ENCODE results near the gene PGAM5.

PGAM5 gene

DNA sequence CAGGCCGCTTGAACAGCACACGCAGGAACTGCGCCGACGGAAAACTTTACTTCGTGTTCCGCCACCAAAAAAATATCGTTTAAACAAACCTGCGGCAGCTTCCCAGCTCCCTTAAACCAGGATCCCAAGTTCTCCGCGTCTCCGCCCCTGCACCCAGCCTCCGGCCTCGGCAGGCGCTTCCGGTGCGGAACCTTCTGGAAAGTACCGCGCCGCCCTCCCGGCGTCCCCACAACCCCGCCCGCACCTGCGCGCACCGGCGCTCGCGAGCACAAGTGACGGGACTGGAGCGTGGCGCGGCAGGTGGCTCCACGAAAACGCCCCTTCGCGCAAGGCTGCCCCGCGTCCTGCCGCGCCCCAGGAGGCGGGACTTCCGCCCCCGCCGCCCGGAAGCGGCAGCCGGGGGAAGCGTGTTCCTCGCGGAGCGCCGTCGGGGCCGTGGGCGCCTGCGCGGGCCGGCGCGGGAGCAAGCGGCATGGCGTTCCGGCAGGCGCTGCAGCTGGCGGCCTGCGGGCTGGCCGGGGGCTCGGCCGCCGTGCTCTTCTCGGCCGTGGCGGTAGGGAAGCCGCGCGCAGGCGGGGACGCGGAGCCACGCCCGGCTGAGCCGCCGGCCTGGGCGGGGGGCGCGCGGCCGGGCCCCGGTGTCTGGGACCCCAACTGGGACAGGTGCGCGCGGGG lies at the start of gene PGAM5:
TSS of gene PGAM5 (plus strand) at position 438 of the 675 bp plus-strand sequence. CDS start at position 473, 35 bp downstream.
- in situ Hi-C loops (cut with MboI; ENCODE audit: low sequenced_read_pairs), result no loop called here

DNA sequence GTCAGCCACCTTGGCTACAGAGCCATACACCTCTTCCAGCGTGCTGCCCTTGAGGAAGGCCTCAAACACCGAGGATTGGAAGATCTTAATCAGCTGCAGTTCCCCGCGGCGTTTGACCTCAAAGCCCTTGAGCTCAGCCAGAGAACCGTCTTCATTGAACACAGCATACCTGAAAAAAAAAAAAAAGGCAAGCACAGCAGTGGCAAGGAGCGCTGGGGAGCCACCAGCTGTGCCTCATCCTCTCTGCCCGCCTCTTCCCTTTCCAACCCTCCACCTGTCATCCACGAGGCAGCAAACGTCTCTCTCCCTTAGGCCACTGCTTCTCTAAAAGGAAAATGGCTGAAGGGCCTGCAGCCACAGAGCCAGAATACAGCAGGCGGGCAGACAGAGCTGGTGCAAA lies 49.6 kb upstream of the PGAM5 start:
- in situ Hi-C loops (cut with MboI; ENCODE audit: low sequenced_read_pairs), result no loop called here

DNA sequence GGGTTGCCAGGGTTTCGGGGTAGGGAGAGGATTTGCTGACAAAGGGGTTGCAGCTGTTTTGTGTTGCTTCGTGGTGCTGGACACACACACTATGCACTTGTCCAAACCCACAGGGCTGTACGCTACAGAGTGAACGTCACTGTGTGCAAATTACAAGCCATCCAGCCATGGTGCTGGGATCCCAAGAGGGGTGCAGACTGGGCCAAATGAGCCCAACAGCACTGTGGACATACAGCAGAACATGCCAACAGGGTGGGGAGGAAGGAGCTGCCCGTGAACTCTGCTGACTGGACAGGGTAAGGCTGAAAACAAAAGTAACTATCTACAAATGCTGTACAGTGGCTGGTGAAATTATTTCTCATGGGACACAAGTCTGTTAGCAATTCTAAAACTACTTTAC lies 48.7 kb upstream of the PGAM5 start:
- in situ Hi-C loops (cut with MboI; ENCODE audit: low sequenced_read_pairs), result no loop called here

DNA sequence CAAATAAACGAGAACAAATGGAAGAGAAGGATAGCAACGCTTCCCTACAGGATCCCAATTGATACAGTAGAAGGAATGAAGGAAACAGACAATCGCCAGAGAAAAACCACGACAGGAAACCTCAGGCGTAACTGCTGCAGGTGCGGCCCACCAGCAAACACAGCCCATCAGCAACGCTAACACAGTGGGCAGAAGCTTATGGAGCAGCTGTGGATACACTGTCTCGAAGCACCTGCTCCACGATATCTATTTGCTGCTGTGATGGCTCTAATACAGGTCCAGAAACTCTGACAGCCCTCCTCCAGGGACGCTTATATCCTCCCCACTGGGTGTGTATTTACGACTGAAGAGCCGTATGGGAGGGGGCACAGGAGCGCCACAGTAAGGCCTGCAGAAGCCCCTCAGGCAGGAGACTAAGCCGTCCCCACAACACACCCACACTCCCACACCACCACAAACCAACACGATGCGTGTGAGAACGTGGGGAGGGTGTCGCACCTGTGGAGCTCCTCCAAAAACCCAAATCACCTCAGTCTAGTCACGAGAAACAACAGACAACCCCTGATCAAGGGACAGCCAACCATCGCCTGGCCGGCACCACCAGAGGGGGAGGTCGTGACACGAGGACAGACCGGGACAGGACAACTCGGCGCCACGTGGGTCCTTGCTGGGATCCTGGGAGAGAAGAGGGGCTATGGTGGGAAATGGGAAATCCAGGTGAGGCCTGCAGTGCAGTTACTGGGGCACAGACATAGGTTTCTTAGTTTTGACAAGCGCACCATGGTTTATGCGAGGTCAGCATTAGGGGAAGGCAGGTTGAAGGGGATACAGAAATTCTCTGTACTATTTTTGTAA lies 47.5 kb upstream of the PGAM5 start:
- in situ Hi-C loops (cut with MboI; ENCODE audit: low sequenced_read_pairs), result no loop called here

DNA sequence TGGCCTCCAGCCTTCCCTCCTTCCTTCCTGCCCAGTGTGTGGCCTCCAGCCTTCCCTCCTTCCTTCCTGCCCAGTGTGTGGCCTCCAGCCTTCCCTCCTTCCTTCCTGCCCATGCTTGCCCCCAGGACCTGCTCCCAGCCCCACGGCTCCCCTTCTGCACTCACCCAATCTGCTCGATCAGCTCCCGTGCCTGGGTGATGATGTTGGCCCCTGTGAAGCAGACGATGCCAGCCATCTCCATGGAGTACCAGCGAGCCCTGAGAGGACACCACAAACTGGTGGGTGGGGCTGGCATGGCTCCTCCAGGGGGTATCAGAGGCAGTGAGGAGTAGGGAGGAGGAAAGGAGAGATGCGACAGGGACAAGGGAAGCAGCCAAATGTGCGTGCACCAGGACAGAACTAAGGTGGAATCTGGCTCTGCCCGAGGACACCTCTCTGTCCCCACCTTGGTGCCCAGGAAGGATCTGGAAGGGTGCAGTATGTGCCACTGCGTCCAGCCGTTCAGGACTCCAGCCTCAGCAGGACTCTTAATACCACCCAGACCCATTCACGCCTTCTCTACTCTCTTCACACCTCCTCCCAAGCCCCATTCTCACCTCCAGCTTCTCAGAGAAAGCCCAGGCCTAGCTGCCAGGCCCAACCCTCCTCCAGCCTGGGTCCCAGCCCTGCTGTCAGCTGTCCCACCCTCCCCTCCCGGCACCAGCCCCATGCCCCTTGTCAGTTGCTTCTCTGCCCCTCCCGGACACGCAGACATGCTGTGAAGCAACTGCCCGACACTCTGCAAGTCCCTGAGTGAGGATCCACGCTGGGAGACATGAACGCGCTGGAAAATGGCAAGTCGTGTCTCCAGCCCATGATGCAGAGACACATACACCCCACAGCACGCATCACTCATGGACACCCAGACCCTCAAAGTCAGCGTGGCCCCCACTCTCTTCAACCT lies 46.2 kb upstream of the PGAM5 start:
- in situ Hi-C loops (cut with MboI; ENCODE audit: low sequenced_read_pairs), result no loop called here

DNA sequence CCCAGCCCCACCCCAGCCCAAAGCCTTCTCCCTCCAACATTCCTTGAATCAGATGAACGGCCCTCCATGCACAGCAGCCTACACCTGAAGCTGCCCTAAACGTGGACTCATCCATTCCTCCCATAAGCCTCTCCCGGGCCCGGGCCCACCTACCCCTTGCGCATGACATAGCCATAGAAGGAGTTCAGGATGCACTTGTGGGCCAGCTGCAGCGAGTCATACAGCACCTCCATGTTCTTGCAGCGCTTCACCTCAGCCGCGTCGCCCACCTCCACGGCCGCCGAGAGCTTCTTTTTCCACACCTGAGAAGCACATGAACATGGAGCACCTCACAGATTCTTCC lies 45.5 kb upstream of the PGAM5 start:
- in situ Hi-C loops (cut with MboI; ENCODE audit: low sequenced_read_pairs), result no loop called here

DNA sequence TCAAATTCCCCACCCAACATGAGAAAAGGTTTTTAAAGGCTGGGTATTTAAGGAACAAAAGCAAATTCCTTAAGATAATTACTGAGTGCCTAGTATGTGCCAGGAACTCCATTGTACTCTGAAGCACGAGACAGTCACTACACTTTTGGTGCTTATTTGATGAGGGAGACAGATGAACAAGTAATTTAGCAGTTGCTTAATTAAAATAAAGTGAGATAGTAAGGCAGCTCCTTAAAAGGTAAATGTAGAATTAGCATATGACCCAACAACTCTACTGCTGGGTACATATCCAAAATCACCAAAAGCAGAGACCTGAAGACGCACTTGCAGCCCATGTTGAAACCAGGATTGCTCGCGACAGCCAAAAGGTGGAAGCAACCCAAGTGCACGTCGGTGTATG lies 44.8 kb upstream of the PGAM5 start:
- in situ Hi-C loops (cut with MboI; ENCODE audit: low sequenced_read_pairs), result no loop called here

DNA sequence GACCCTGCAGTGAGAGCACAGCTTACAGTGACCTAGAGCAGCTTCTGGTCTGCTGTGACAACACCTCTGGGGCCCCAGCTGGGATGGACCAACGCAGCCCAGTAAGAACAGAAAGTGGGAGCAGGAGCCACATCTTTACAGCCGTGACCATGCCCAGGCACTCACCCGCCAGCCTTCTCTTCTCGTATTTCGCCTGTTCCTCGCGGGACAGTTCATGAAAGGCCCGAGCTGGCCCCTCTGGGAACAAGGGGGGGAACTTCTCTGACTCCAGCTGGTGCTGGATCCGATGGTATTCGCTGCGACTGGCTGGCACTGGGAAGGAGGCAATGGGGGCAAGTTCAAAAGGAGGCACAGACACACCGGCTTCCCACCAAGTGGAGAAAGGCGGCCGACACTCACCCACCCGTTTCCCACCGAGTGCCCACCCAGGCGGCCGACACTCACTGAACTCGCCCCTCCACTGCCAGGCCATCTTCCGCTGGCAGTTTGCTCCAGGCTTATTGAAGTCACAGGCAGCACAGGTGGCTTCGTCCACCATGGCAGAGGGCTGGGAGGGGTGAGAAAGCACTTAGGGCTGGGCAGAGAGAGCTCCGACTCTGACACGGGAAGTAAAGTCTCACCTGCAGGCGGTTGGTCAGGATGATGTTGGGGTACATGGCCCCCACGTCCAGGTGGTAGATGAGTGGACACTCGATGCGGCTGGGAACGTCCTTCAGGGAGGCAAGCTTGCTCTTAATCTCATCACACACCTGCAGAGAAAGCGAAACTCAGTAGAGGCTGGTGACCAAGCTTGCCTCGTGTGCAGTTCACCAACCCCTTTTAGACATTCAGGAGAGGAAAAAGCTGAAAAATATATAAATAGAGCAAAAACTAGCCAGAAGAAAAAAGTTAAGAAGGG lies 42.2 kb upstream of the PGAM5 start:
- in situ Hi-C loops (cut with MboI; ENCODE audit: low sequenced_read_pairs), result no loop called here

DNA sequence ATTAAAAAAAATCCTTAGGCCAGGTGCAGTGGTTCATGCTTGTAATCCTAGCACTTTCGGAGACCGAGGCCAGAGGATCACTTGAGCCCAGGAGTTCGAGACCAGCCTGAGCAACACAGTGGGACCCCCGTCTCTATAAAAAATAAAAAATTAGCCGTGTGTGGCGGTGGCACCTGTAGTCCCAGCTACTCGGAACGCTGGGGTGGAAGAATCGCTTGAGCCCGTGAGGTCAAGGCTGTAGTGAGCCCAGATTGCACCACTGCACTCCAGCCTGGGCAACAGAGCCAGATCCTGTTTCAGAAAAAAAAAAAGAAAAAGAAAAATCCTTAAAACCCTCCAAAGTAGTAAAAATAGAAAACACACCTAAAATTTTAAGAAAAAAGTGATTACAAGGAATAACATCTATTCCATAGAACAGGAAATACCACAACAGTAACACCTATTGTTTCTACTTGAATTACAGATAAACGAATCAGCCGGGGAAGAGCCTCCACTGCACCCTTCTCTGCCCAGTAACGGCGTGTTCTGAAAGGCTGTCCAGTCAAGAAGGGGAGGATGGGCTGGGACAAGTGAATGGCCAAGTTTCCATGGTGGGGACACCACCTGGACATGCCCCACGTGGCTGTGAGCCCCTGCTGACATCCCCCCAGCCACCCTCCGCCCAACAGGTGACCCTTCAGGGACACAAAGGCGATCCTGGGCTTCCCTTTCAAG lies 41.3 kb upstream of the PGAM5 start:
- in situ Hi-C loops (cut with MboI; ENCODE audit: low sequenced_read_pairs), result no loop called here

DNA sequence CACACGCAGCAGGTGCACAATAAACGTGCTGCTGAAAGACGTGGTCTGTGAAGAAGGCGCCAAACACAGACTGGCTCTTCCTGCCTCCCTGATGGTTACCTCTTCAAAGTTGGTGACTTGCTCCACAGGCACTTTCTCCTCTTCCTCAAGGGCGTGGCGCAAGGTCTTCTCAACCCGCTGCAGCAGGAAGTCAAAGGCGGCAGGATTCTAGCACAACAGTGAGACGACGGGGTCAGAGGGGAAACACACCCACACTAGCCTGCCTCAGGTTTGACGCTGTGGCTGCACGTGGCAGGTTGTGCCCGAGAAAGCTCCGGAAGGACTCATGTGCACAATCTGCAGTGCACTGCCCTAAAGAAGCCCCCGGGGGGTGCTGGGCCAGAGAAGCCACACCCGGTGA lies 38.5 kb upstream of the PGAM5 start:
- in situ Hi-C loops (cut with MboI; ENCODE audit: low sequenced_read_pairs), result no loop called here

DNA sequence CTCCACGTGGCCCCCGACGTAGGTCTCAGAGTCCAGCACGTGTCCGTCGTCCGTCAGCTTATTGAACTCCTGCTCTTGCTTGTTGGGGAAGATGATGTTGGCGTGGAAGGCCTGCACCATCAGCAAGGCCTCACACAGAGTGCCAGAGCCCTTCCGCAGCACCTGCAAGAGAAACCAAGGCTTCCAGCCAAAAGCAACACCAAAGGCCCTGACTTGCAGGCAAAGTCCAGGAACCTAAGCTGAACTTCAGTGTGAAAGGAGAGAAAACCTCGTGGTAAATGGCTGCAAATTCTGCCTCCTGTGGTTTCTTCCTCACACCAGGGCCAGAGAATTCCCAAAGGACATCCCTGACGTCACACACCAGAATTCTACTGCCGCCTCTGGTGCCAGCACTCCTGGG lies 38.0 kb upstream of the PGAM5 start:
- in situ Hi-C loops (cut with MboI; ENCODE audit: low sequenced_read_pairs), result no loop called here

DNA sequence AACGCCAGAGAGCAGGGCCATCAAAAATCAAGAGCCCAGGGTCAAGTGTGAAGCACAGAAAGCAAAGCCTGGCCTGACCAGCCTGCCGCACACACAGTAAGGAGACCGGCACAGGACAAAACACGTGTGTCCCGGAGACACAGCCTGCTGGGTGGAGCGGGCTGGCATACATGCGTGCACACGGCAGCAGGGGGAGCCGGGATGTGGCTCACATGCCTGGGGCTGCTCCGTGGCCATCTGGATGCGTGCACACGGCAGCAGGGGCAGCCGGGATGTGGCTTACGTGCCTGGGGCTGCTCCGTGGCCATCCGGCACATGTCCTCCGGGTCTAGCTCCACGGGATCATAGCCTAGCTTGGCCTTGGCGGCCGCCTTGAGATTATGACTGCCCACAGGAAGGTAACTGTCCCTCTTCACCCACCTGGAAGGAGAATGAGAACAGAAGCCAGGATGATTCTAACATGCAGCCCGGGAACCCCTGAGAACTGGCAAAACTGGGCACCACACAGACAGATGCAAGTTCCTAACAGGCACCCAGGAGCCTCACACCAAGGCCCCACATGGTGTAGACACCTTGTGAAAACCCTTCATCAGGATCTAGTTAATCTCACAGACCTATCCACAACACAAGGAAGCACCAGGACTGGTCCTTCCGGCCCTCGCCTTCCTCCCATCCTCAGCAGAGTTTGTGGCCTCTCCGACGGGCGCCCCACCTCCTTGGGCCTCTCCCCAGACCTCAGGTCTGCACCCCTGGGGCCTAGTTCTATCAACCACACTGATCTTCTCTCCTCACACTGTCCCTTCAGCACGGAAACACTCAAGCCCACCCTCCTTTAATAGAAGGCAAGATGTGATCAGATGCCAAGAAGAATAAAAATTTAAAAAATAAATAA lies 37.1 kb upstream of the PGAM5 start:
- in situ Hi-C loops (cut with MboI; ENCODE audit: low sequenced_read_pairs), result no loop called here

DNA sequence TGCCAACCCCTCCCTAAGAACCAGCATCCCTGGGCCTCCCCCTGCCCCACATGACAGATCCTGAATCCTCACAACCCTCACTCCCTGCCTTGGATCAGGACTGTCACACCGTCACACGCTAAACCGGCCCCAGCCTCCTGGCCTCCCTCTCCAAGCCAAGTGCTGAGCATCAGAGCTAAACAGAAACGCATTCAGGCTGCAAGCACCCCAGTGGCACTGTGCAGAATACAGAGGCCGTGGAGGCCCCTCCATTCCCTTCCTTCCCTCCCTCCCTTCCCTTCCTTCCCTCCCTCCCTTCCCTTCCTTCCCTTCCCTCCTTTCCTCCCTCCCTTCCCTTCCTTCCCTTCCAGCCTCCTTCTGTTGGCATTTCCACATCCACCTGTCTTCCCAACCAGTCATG lies 36.1 kb upstream of the PGAM5 start:
- in situ Hi-C loops (cut with MboI; ENCODE audit: low sequenced_read_pairs), result no loop called here

DNA sequence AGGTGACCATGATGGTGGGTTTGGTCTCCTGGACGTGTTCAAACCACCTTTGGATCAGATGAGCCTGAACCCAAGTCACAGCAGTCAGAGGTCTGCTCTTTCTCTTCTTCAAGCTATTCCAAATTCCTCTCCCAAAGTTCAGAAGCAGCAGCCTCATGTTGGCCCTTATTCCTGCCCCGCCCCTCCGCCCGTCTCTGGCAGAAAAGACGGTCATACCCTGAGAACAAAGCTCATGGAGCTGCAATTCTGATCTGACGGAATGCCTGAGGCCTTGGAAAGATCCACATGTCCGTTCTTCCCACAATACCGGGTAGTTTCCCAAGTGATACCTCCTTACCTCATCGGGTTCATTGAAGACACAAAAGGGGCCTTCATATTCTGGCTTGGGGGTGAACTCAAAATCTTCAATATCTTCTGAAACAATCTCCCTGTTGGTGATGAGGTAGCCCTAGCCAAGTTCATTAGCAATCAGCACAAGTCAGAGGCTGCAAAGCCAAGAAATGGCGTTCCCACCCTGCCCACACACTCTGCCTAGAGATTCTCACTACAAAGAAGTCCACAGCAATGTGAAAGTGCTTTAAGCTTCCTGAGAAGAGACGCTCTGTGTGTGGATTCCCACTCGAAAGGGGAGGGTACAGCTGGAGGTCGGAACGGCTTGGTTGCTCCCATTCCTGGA lies 34.7 kb upstream of the PGAM5 start:
- in situ Hi-C loops (cut with MboI; ENCODE audit: low sequenced_read_pairs), result no loop called here

DNA sequence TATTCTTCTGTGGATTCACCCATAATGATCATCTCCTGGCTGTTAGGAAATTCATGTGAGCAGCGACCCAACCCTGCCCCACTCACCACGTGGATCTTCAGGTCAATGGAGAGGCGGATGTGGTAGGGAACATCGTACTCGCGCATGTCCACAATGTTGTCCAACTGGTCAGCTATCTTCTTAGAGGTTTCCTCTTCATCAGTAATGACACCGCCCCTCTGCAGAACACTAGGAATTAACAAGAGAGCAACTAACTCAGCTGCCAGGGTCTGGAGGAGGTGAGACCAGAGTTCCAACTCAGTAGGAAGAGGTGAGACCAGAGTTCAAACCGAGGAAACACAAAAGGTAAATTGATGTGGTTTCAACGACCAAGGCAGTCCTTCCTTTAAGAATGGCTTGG lies 33.1 kb upstream of the PGAM5 start:
- in situ Hi-C loops (cut with MboI; ENCODE audit: low sequenced_read_pairs), result no loop called here

DNA sequence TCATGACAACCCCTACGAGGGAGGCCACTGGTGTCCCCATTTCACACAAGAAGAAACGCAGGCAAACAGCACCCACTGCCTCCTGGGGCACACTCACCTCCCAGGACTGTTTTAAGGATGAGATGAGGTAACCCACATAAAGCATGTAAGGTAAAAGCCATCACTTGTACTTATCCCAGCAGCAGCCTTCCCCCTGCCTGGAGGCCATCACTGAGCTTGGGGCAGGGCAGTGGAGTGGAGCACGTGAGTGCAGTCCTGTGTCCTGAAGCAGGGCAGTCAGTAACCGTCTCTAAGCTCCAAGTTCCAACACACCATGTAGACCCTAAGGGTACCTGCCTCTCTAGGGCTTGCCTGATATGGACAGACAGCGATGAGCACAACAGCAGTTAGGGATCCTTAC lies 25.2 kb upstream of the PGAM5 start:
- in situ Hi-C loops (cut with MboI; ENCODE audit: low sequenced_read_pairs), result no loop called here

DNA sequence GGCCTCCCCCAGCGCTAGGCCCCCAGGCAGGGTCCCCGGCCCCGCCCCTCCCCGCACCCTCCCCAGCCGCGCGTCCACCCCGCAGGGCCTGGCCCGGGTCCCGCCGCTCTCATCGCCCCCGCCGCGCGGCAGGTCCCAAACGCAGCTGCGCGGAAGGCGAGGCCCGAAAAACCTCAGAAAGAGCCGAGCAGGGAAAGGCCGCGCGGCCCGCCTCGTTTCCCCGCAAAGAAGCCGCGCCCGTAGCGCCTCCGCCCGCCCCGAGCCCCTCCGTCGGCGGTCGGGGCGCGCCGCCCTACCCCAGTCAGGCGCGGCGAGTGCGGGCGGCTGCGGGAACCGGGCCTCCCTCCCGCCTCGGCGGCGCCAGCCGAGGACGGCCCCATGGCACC lies 23.8 kb upstream of the PGAM5 start:
- in situ Hi-C loops (cut with MboI; ENCODE audit: low sequenced_read_pairs), result no loop called here
